H9 (cell line): ENCODE measurements around the gene MGAT4C. TPM values are rescaled to one million over a fixed set of nuclear protein-coding genes. Genes with fewer than 3 reads are reported as not detected.

Source experiments
- DNase-seq: peaks from one replicate; pipeline ENCODE4 v3.0.0-alpha.2; 2017
- H2AFZ ChIP-seq: one replicate; pipeline ENCODE4 v1.6.1; 2013; ENCODE audit warnings: mild to moderate bottlenecking, low read length, control low read depth, moderate library complexity
- H2AK5ac ChIP-seq: 2 replicates; pipeline ENCODE4 v1.6.1; 2013; ENCODE audit warnings: low read length, control low read depth, mixed read lengths; ENCODE audit not compliant: insufficient read length
- H2BK120ac ChIP-seq: one replicate; pipeline ENCODE4 v1.6.1; 2013; ENCODE audit warnings: low read depth, mild to moderate bottlenecking, low read length, control low read depth, inconsistent platforms; ENCODE audit not compliant: poor library complexity, severe bottlenecking
- H2BK12ac ChIP-seq: 2 replicates; pipeline ENCODE4 v1.6.1; 2013; ENCODE audit warnings: low read length, control low read depth, mixed read lengths, low read depth; ENCODE audit not compliant: insufficient read length
- H2BK15ac ChIP-seq: 2 replicates; pipeline ENCODE4 v1.6.1; 2013; ENCODE audit warnings: low read depth, low read length, control low read depth
- H2BK20ac ChIP-seq: one replicate; pipeline ENCODE4 v1.6.1; 2013; ENCODE audit warnings: low read depth, mild to moderate bottlenecking, low read length, control low read depth, inconsistent platforms; ENCODE audit not compliant: poor library complexity, severe bottlenecking
- H2BK5ac ChIP-seq: 2 replicates; pipeline ENCODE4 v1.6.1; 2013; ENCODE audit warnings: low read length, control low read depth, mixed read lengths; ENCODE audit not compliant: insufficient read length
- H3K14ac ChIP-seq: 2 replicates; pipeline ENCODE4 v1.6.1; 2013; ENCODE audit warnings: low read length, control low read depth; ENCODE audit not compliant: insufficient read depth
- H3K18ac ChIP-seq: 2 replicates; pipeline ENCODE4 v1.6.1; 2013; ENCODE audit warnings: low read depth, mild to moderate bottlenecking, mixed read lengths, low read length, control low read depth; ENCODE audit not compliant: insufficient read length
- H3K23ac ChIP-seq: 2 replicates; pipeline ENCODE4 v1.6.1; 2013; ENCODE audit warnings: low read length, control low read depth, mixed read lengths, low read depth; ENCODE audit not compliant: insufficient read length
- H3K23me2 ChIP-seq: 2 replicates; pipeline ENCODE4 v1.6.1; 2013; ENCODE audit warnings: low read depth, mild to moderate bottlenecking, mixed read lengths, low read length, control low read depth; ENCODE audit not compliant: insufficient read length, poor library complexity, severe bottlenecking
- H3K27ac ChIP-seq: 2 replicates; pipeline ENCODE4 v1.5.1; 2013; ENCODE audit warnings: low read length, control low read depth, mixed read lengths, low read depth; ENCODE audit not compliant: insufficient read length
- H3K27me3 ChIP-seq: 2 replicates; pipeline ENCODE4 v1.6.1; 2013; ENCODE audit warnings: low read length, control low read depth, inconsistent platforms; ENCODE audit not compliant: insufficient read depth
- H3K4ac ChIP-seq: 2 replicates; pipeline ENCODE4 v1.6.1; 2013; ENCODE audit warnings: low read depth, mild to moderate bottlenecking, control low read depth, inconsistent platforms, low read length, moderate library complexity
- H3K4me1 ChIP-seq: 2 replicates; pipeline ENCODE4 v1.6.1; 2013; ENCODE audit warnings: low read length, control low read depth, inconsistent platforms; ENCODE audit not compliant: insufficient read depth
- H3K4me2 ChIP-seq: 2 replicates; pipeline ENCODE4 v1.6.1; 2013; ENCODE audit warnings: low read length, control low read depth, mixed read lengths; ENCODE audit not compliant: insufficient read length, insufficient read depth
- H3K56ac ChIP-seq: 2 replicates; pipeline ENCODE4 v1.6.1; 2013; ENCODE audit warnings: low read depth, mild to moderate bottlenecking, mixed read lengths, low read length, control low read depth; ENCODE audit not compliant: insufficient read length
- H3K79me1 ChIP-seq: 2 replicates; pipeline ENCODE4 v1.6.1; 2013; ENCODE audit warnings: low read depth, mild to moderate bottlenecking, moderate library complexity, low read length, control low read depth, inconsistent platforms; ENCODE audit not compliant: insufficient read depth, poor library complexity, severe bottlenecking
- H3K79me2 ChIP-seq: 2 replicates; pipeline ENCODE4 v1.6.1; 2013; ENCODE audit warnings: low read length, control low read depth, inconsistent platforms; ENCODE audit not compliant: insufficient read depth
- H3K9ac ChIP-seq: 2 replicates; pipeline ENCODE4 v1.6.1; 2013; ENCODE audit warnings: low read length, control low read depth, mixed read lengths; ENCODE audit not compliant: insufficient read length; ENCODE audit errors: extremely low read depth
- H3K9me3 ChIP-seq: one replicate; pipeline ENCODE4 v1.6.1; 2013; ENCODE audit warnings: low read depth, low read length, inconsistent platforms; ENCODE audit not compliant: control insufficient read depth
- H3T11ph ChIP-seq: one replicate; pipeline ENCODE4 v1.6.1; 2013; ENCODE audit warnings: mild to moderate bottlenecking, low read length, control low read depth, inconsistent platforms
- H4K20me1 ChIP-seq: one replicate; pipeline ENCODE4 v1.6.1; 2013; ENCODE audit not compliant: control insufficient read depth, insufficient read length, insufficient read depth
- H4K5ac ChIP-seq: 2 replicates; pipeline ENCODE4 v1.6.1; 2013; ENCODE audit warnings: low read depth, mild to moderate bottlenecking, mixed read lengths, low read length, control low read depth; ENCODE audit not compliant: insufficient read length
- H4K8ac ChIP-seq: replicated peaks from 2 replicates; pipeline ENCODE4 v1.6.1; 2013; ENCODE audit warnings: low read length, control low read depth, mixed read lengths, low read depth; ENCODE audit not compliant: insufficient read length
- H4K91ac ChIP-seq: 2 replicates; pipeline ENCODE4 v1.6.1; 2013; ENCODE audit warnings: low read depth, mild to moderate bottlenecking, moderate library complexity, mixed read lengths, low read length, control low read depth; ENCODE audit not compliant: insufficient read length
- H3K27ac Mint-ChIP-seq, 3 experiments: 2 replicates in 2 of 3; 3 replicates in 1 of 3; pipeline ENCODE4 v1.8.0; 2020 to 2021; ENCODE audit warnings: mixed read lengths in 3 of 3, mild to moderate bottlenecking in 1 of 3, moderate library complexity in 1 of 3
- H3K27me3 Mint-ChIP-seq: 2 replicates; pipeline ENCODE4 v1.8.0; 2021; ENCODE audit warnings: low read depth, mild to moderate bottlenecking, moderate library complexity, mixed read lengths
- H3K36me3 Mint-ChIP-seq, 3 experiments: 2 replicates in 2 of 3; 3 replicates in 1 of 3; pipeline ENCODE4 v1.8.0; 2020 to 2021; ENCODE audit warnings: low read depth in 3 of 3, mixed read lengths in 3 of 3; ENCODE audit not compliant: insufficient read depth in 1 of 3
- H3K4me1 Mint-ChIP-seq, 2 experiments: 2 replicates each; pipeline ENCODE4 v1.8.0; 2020; ENCODE audit warnings: mixed read lengths in 2 of 2
- H3K4me3 Mint-ChIP-seq, 2 experiments: 2 replicates in 1 of 2; 3 replicates in 1 of 2; pipeline ENCODE4 v1.8.0; 2020 to 2021; ENCODE audit warnings: mild to moderate bottlenecking in 2 of 2, mixed read lengths in 2 of 2, moderate library complexity in 1 of 2
- H3K9me3 Mint-ChIP-seq, 2 experiments: 2 replicates in 1 of 2; 3 replicates in 1 of 2; pipeline ENCODE4 v1.8.0; 2020; ENCODE audit warnings: mild to moderate bottlenecking in 2 of 2, mixed read lengths in 2 of 2, moderate library complexity in 1 of 2
- CTCF ChIP-seq: fragments of 200-600 bp; sonication (generic); conservative IDR thresholded peaks from 3 replicates; pipeline ENCODE4 v1.8.0; 2021; ENCODE audit warnings: antibody characterized with exemption, mild to moderate bottlenecking
- WGBS: extraction: QIAGEN DNeasy Blood & Tissue Kit; methylation state at CpG from one replicate; pipeline ENCODE4 v1.1.7; 2013; ENCODE audit warnings: missing lambda C conversion rate, low lambda C conversion rate, mixed read lengths; ENCODE audit not compliant: insufficient read length; ENCODE audit errors: extremely low coverage; 5-methylcytosine and 5-hydroxymethylcytosine counted together
- total RNA-seq: library from RNA; stranded (reverse); gene quantifications from 2 replicates; pipeline ENCODE4 v1.2.1, GENCODE V29; 2021

MGAT4C gene
- total RNA-seq, 1 experiment from 2014 or later, result 1.3 TPM

DNA sequence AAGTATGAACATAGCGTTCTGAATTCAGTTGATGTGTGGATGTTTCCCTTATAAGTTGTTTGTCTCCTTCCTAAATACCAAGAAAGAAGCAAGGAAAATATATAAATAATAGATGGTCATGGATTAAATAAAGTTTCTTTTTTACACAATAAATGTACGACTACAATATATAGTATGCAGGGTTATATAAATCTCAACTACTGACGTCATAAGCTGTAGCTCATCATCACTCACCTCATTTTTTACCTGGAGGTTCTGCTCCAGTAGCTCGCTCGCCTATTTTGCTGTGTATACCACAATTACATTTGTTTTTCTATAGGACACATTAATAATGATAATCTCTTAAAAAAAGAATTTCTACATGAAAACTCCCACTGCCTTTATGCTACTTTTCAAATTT is 272.6 kb downstream of the MGAT4C start:
- Mint-ChIP-seq H3K27me3 (no peaks in the 10 kb centered on the region), H3K27ac (no peak overlapping the region), H3K4me1 (no peaks in the 10 kb centered on the region), H3K4me3 (no peak overlapping the region), H3K36me3 (no peaks in the 10 kb centered on the region), H3K9me3 (no peaks in the 10 kb centered on the region)
- H2BK120ac ChIP-seq, result no peak overlapping the region
- no CpG with 5 or more reads among the region's 5 CpGs for WGBS
- H3K56ac ChIP-seq, result no peak overlapping the region
- no peaks in the 10 kb centered on the region for H3K79me2 ChIP-seq
- H4K91ac ChIP-seq, result no peak overlapping the region
- H2BK12ac ChIP-seq, result no peak overlapping the region
- no peak overlapping the region for H3K4ac ChIP-seq
- H3K18ac ChIP-seq, result no peak overlapping the region
- H3K79me1 ChIP-seq, result no peaks in the 10 kb centered on the region
- H3K23ac ChIP-seq, result no peak overlapping the region
- no peaks in the 10 kb centered on the region for H3K4me1 ChIP-seq
- no peak for DNase-seq
- no peak overlapping the region for H2BK20ac ChIP-seq
- no peaks in the 10 kb centered on the region for H3K9me3 ChIP-seq
- no peak overlapping the region for H2BK5ac ChIP-seq
- TF ChIP-seq CTCF, result no peak
- no peak overlapping the region for H3K14ac ChIP-seq
- no peaks in the 10 kb centered on the region for H3K23me2 ChIP-seq
- H3T11ph ChIP-seq, result no peak overlapping the region
- H4K5ac ChIP-seq, result no peak overlapping the region
- H3K9ac ChIP-seq, result no peak overlapping the region
- H2BK15ac ChIP-seq, result no peak overlapping the region
- no peaks in the 10 kb centered on the region for H3K27me3 ChIP-seq
- H3K27ac ChIP-seq, result no peak overlapping the region
- H3K4me2 ChIP-seq, result no peak overlapping the region
- H4K20me1 ChIP-seq, result no peaks in the 10 kb centered on the region
- H2AK5ac ChIP-seq, result no peak overlapping the region
- H2AFZ ChIP-seq, result no peak overlapping the region
- no peak overlapping the region for H4K8ac ChIP-seq
